ENCODE measurements around the gene CDHR4. TPM values are rescaled to one million over a fixed set of nuclear protein-coding genes. Genes with fewer than 3 reads are reported as not detected.

The CDHR4 gene
- total RNA-seq, 1 experiment from 2014 or later = not detected

- Histone ChIP-seq H2AK5ac (ENCODE audit: insufficient read length, low read length) (no peak overlapping the region), H2BK120ac (ENCODE audit: low read depth, low read length, poor library complexity, severe bottlenecking) (no peak overlapping the region), H3K79me1 (ENCODE audit: insufficient read depth, low read depth, low read length, poor library complexity, severe bottlenecking) (peaks cover 7% of the 10 kb centered on the region), H2BK20ac (ENCODE audit: low read depth, low read length, poor library complexity, severe bottlenecking) (no peak overlapping the region), H2BK5ac (ENCODE audit: insufficient read length, low read length) (no peak overlapping the region), H3K4ac (ENCODE audit: low read depth, low read length) (no peak overlapping the region), H3K18ac (ENCODE audit: insufficient read length, low read depth, low read length) (no peak overlapping the region), H3K23me2 (ENCODE audit: insufficient read length, low read depth, low read length, poor library complexity, severe bottlenecking) (no peaks in the 10 kb centered on the region), H3K79me2 (ENCODE audit: insufficient read depth, low read length) (no peaks in the 10 kb centered on the region; the same call in 1 of the 2 replicates), H3K14ac (ENCODE audit: insufficient read depth, low read length) (no peak overlapping the region), H3K4me2 (ENCODE audit: insufficient read depth, insufficient read length, low read length) (no peak overlapping the region), H4K5ac (ENCODE audit: insufficient read length, low read depth, low read length) (no peak overlapping the region), H4K20me1 (ENCODE audit: control insufficient read depth, insufficient read depth, insufficient read length) (no peaks in the 10 kb centered on the region), H3K4me1 (ENCODE audit: insufficient read depth, low read length) (no peaks in the 10 kb centered on the region), H4K91ac (ENCODE audit: insufficient read length, low read depth, low read length) (no peak overlapping the region), H3K56ac (ENCODE audit: insufficient read length, low read depth, low read length) (no peak overlapping the region), H2BK12ac (ENCODE audit: insufficient read length, low read depth, low read length) (no peak overlapping the region), H4K8ac (replicated peaks; ENCODE audit: insufficient read length, low read depth, low read length) (no peak overlapping the region), H3K9me3 (ENCODE audit: control insufficient read depth, low read depth, low read length) (no peaks in the 10 kb centered on the region), H3K27ac (ENCODE audit: insufficient read length, low read depth, low read length) (no peak overlapping the region), H3T11ph (ENCODE audit: low read length) (no peak overlapping the region), H3K23ac (ENCODE audit: insufficient read length, low read depth, low read length) (no peak overlapping the region), H2BK15ac (ENCODE audit: low read depth, low read length) (no peak overlapping the region), H3K9ac (ENCODE audit: extremely low read depth, insufficient read length, low read length) (no peak overlapping the region), H2AFZ (ENCODE audit: low read length) (no peak overlapping the region), H3K27me3 (ENCODE audit: insufficient read depth, low read length) (no peaks in the 10 kb centered on the region; the same call in 1 of the 2 replicates)
- no peak for DNase-seq
- peak overlapping the region in 2 of 3 experiments; percentile 12 to 39; a peak in 2 of 7 replicates for H3K27ac Mint-ChIP-seq
- TF ChIP-seq CTCF (conservative IDR thresholded peaks at IDR 0.05) = no peak
- peaks cover 0 to 4% of the 10 kb centered on the region in 2 experiments; a peak in 2 of 4 replicates for H3K4me1 Mint-ChIP-seq
- no peak overlapping the region for H3K4me3 Mint-ChIP-seq
- H3K9me3 Mint-ChIP-seq = no peaks in the 10 kb centered on the region
- WGBS (ENCODE audit: extremely low coverage, insufficient read length, low lambda C conversion rate) = no CpG with 5 or more reads among the region's 13 CpGs
- no peaks in the 10 kb centered on the region for H3K27me3 Mint-ChIP-seq (ENCODE audit: low read depth)
- H3K36me3 Mint-ChIP-seq (ENCODE audit: insufficient read depth in 1 of 3, low read depth in 3 of 3) = peaks cover 3 to 20% (median 8%) of the 10 kb centered on the region in 3 experiments; a peak in 5 of 7 replicates
Observed at GRCh38 chr3:49747792-49748480, 51.7 kb downstream of the CDHR4 start.

Data from H9 (cell line).